Endothelial cell (in vitro differentiated cells): ENCODE results near the gene CACNA1D. TPM values are rescaled to one million over a fixed set of nuclear protein-coding genes. Genes with fewer than 3 reads are reported as not detected.

Experiments
- DNase-seq: peaks from one replicate; pipeline ENCODE4 v3.0.0; 2021; ENCODE audit warnings: low spot score
- H3K27ac Mint-ChIP-seq: one replicate; pipeline ENCODE4 v1.8.0; 2021; ENCODE audit warnings: mixed read lengths, inconsistent platforms; ENCODE audit not compliant: unreplicated experiment
- H3K27me3 Mint-ChIP-seq: one replicate; pipeline ENCODE4 v1.8.0; 2021; ENCODE audit warnings: mild to moderate bottlenecking, moderate library complexity, mixed read lengths, inconsistent platforms; ENCODE audit not compliant: unreplicated experiment
- H3K36me3 Mint-ChIP-seq: one replicate; pipeline ENCODE4 v1.8.0; 2021; ENCODE audit warnings: mild to moderate bottlenecking, low read depth, mixed read lengths, inconsistent platforms; ENCODE audit not compliant: unreplicated experiment
- H3K4me1 Mint-ChIP-seq: one replicate; pipeline ENCODE4 v1.8.0; 2021; ENCODE audit warnings: mild to moderate bottlenecking, mixed read lengths, inconsistent platforms; ENCODE audit not compliant: unreplicated experiment
- H3K4me3 Mint-ChIP-seq: one replicate; pipeline ENCODE4 v1.8.0; 2021; ENCODE audit warnings: mild to moderate bottlenecking, mixed read lengths, inconsistent platforms; ENCODE audit not compliant: unreplicated experiment
- H3K9me3 Mint-ChIP-seq: one replicate; pipeline ENCODE4 v1.8.0; 2021; ENCODE audit warnings: mixed read lengths, inconsistent platforms; ENCODE audit not compliant: unreplicated experiment
- total RNA-seq: library from RNA; stranded (reverse); fragmentation: NEBNext Ultra II Directional; extraction: Animal tissue kit (Norgen Biotek cat#: 25700); gene quantifications from one replicate; pipeline ENCODE4 v1.2.1, GENCODE V29; 2021; ENCODE audit not compliant: unreplicated experiment
- TF ChIP-seq, protein P1 (sequence below): fragments of 200-600 bp; sonication (generic); IDR thresholded peaks from one replicate; pipeline ENCODE4 v1.5.0; 2021; ENCODE audit warnings: antibody characterized with exemption; ENCODE audit not compliant: unreplicated experiment

The CACNA1D gene
- total RNA-seq, 1 donor from 2014 or later = 208 TPM

DNA sequence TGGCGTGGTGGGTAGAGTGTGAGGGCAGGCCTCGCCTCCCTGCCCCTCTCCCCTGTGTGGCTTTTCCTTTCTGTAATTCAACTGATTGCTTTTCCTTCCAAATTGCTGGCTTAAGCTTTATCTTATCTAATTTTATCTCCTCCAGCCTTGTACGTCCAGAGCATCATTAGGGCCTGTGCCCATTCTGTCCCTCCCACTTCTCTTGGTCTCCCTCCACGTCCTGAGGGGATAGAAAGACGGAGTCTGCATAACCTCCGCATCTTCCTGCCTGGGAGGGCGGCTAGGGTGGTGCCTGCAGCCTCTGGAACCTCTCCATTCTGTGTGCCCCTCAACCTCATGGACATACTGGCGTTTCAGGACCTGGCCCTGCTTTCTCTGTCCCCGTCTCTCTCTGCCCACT lies 39.8 kb downstream of the CACNA1D start:
- no peak for DNase-seq
- no peaks in the 10 kb centered on the region for H3K36me3 Mint-ChIP-seq
- no peak overlapping the region for H3K27ac Mint-ChIP-seq
- no peak overlapping the region for H3K4me3 Mint-ChIP-seq
- peaks cover 17% of the 10 kb centered on the region for H3K4me1 Mint-ChIP-seq
- peaks cover 3% of the 10 kb centered on the region for H3K27me3 Mint-ChIP-seq
- TF ChIP-seq, protein P1, sequence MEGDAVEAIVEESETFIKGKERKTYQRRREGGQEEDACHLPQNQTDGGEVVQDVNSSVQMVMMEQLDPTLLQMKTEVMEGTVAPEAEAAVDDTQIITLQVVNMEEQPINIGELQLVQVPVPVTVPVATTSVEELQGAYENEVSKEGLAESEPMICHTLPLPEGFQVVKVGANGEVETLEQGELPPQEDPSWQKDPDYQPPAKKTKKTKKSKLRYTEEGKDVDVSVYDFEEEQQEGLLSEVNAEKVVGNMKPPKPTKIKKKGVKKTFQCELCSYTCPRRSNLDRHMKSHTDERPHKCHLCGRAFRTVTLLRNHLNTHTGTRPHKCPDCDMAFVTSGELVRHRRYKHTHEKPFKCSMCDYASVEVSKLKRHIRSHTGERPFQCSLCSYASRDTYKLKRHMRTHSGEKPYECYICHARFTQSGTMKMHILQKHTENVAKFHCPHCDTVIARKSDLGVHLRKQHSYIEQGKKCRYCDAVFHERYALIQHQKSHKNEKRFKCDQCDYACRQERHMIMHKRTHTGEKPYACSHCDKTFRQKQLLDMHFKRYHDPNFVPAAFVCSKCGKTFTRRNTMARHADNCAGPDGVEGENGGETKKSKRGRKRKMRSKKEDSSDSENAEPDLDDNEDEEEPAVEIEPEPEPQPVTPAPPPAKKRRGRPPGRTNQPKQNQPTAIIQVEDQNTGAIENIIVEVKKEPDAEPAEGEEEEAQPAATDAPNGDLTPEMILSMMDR = no peak
- H3K9me3 Mint-ChIP-seq = no peaks in the 10 kb centered on the region

DNA sequence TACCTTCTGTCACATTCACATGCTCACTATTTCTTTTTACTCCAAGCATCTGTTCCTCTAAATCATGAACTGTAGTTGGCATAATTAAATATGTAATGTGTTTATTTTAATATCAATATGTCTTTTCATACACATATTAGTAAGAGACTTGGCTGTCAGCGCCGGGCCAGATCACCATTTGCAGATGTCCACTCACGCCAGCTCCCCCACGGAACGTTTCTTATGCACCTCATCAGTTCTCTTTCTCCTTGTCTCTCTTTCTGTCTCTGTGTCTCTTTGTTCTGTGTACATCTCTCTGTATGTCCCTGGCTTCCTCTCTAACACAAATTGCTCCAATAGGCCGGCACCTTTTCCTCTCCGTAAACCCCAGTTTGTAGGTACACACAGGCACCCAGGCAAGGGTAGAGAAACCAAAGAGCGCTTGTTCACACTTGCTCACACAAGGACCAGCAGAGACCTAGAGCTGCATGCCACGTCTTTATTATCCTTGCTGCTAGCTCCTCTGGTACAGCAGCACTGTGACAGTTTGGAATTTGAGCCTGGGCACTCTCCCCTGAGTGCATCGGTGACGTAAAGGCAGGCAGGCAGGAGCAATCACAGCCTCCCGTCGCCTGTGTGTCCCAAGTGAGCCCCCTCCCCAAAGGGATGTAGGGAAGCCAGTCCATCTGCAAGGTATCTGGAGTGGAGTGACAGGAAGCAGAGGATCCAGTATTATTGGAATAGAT lies 40.4 kb downstream of the CACNA1D start:
- no peak overlapping the region for H3K4me3 Mint-ChIP-seq
- no peaks in the 10 kb centered on the region for H3K36me3 Mint-ChIP-seq
- no peak for DNase-seq
- peaks cover 23% of the 10 kb centered on the region for H3K4me1 Mint-ChIP-seq
- H3K27me3 Mint-ChIP-seq = peaks cover 3% of the 10 kb centered on the region
- TF ChIP-seq, protein P1 = no peak
- no peak overlapping the region for H3K27ac Mint-ChIP-seq
- H3K9me3 Mint-ChIP-seq = no peaks in the 10 kb centered on the region

DNA sequence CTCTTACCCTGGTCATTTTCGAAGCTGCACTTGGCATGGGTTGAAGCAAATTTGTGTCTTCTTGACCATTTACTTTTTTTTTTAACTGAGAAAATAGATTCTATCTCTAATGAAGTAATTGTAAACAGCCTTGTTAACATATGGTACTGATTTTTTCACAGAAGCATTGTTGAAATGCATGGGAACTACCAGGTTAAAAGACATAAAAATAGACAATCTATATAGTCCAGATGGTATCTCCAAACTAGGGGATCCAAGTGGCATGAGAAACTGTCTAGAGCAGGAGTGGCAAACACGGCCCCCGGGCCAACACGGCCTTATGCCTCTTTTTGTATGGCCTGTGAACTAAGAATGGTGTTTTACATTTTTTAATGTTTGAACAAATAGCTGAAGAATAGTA lies 41.9 kb downstream of the CACNA1D start:
- H3K27me3 Mint-ChIP-seq = peaks cover 3% of the 10 kb centered on the region
- no peak for DNase-seq
- H3K4me3 Mint-ChIP-seq = no peak overlapping the region
- peaks cover 23% of the 10 kb centered on the region for H3K4me1 Mint-ChIP-seq
- TF ChIP-seq, protein P1 = no peak
- H3K9me3 Mint-ChIP-seq = no peaks in the 10 kb centered on the region
- H3K36me3 Mint-ChIP-seq = no peaks in the 10 kb centered on the region
- H3K27ac Mint-ChIP-seq = no peak overlapping the region

DNA sequence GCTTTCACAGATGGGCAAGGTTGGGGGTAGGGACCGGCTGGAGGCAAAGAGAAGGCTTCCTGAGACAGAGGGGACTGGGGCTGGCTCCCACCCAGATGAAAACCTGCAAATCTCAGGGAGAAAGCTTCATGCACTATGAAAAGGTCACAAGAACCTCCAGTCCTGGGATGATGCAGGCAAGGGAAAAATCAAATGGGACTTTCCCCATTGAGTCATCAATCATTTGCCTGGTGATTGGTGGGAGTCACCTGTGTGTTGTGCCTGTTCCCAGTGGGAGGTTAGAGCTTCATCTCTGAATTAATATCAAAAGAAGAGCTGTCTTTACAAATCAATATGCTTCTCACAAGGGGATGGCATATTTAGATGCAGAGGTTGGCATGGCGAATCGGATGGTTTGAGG lies 49.9 kb downstream of the CACNA1D start:
- no peak overlapping the region for H3K27ac Mint-ChIP-seq
- no peaks in the 10 kb centered on the region for H3K36me3 Mint-ChIP-seq
- DNase-seq = no peak
- no peak overlapping the region for H3K4me3 Mint-ChIP-seq
- H3K27me3 Mint-ChIP-seq = no peaks in the 10 kb centered on the region
- peaks cover 5% of the 10 kb centered on the region for H3K4me1 Mint-ChIP-seq
- TF ChIP-seq, protein P1 = no peak
- H3K9me3 Mint-ChIP-seq = no peaks in the 10 kb centered on the region

DNA sequence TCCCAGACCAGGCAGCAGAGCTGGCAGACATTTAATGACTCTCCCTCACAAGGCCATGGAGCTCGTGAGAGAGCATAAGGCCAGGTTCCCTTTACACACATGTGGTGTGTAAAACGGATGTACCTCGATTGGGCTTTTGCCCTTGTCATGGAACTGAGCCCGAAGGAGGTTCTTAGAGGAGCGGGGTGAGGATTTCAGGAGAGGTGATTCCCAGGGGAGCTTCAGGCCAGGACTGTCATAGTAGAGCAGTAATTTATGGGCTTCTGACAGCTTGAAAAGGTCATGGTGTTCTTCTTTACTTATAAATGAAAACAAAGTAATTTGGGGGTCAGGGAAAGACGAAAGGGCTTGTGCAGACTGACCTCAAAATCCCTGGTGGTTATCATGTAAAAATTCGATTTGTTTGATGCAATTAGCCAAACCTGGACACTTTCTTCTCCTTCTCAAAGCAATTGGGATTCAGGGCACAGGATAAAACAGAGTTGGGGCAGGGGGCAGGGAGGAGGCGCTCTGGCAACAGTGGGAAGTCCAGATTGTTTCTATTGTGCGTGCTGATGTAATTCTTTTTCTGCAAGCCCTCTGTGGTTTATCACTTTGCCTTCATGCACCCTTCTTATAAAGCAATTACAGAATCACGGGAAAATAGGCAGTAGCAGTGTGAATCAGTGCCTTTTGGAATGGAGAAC lies 51.0 kb downstream of the CACNA1D start:
- TF ChIP-seq, protein P1 = no peak
- H3K4me1 Mint-ChIP-seq = no peaks in the 10 kb centered on the region
- no peak overlapping the region for H3K27ac Mint-ChIP-seq
- no peaks in the 10 kb centered on the region for H3K36me3 Mint-ChIP-seq
- no peaks in the 10 kb centered on the region for H3K27me3 Mint-ChIP-seq
- no peak overlapping the region for H3K4me3 Mint-ChIP-seq
- no peaks in the 10 kb centered on the region for H3K9me3 Mint-ChIP-seq
- DNase-seq = no peak
